ENCODE results near the gene ADGRD1.

The ADGRD1 gene

DNA sequence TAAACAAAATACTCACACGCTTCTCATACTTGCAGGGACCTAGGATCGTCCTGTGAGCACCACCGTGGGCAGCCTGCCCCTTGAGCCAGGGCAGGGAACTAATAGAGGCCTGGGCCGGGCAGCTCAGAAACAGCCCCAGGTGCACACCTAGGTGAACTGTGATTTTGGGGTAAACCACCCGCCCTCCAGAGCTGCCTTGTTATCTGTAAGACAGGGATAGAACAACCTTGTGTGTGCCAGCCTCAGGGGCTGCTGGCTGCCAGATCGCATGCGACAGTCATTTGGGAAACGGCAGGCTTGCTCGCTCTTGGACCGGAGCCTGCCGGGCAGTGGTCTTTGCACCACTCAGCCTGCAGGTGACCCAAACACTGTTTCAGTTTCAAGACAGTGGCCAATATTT is 86.8 kb downstream of the ADGRD1 start:
- no peak overlapping the region for H3K4me3 Mint-ChIP-seq
- no peak for TF ChIP-seq CTCF (IDR thresholded peaks at IDR 0.05)
- DNase-seq = no peak
- peaks cover 20% of the 10 kb centered on the region for H3K27me3 Mint-ChIP-seq (ENCODE audit: low read depth, poor library complexity)
- no peaks in the 10 kb centered on the region for H3K36me3 Mint-ChIP-seq (ENCODE audit: low read depth)
- H3K9me3 Mint-ChIP-seq = no peaks in the 10 kb centered on the region
- H3K27ac Mint-ChIP-seq = no peak overlapping the region
- H3K4me1 Mint-ChIP-seq = peaks cover 71% of the 10 kb centered on the region

- Mint-ChIP-seq H3K9me3 (no peaks in the 10 kb centered on the region), H3K36me3 (ENCODE audit: low read depth) (no peaks in the 10 kb centered on the region), H3K27me3 (ENCODE audit: low read depth, poor library complexity) (peaks cover 18% of the 10 kb centered on the region), H3K4me1 (peaks cover 62% of the 10 kb centered on the region), H3K4me3 (no peak overlapping the region), H3K27ac (no peak overlapping the region)
- DNase-seq = no peak
- TF ChIP-seq CTCF (IDR thresholded peaks at IDR 0.05) = no peak
Measured at GRCh38 chr12:131041216-131041967, 87.7 kb downstream of the ADGRD1 start.

GRCh38 chr12:131041968-131042833 is 88.5 kb downstream of the ADGRD1 start:
- no peak for TF ChIP-seq CTCF (IDR thresholded peaks at IDR 0.05)
- peaks cover 58% of the 10 kb centered on the region for H3K4me1 Mint-ChIP-seq
- no peaks in the 10 kb centered on the region for H3K36me3 Mint-ChIP-seq (ENCODE audit: low read depth)
- no peak overlapping the region for H3K4me3 Mint-ChIP-seq
- no peak for DNase-seq
- H3K27ac Mint-ChIP-seq = peak overlapping the region; percentile 64
- peaks cover 16% of the 10 kb centered on the region for H3K27me3 Mint-ChIP-seq (ENCODE audit: low read depth, poor library complexity)
- H3K9me3 Mint-ChIP-seq = no peaks in the 10 kb centered on the region

- no peak overlapping the region for H3K27ac Mint-ChIP-seq
- H3K9me3 Mint-ChIP-seq = no peaks in the 10 kb centered on the region
- TF ChIP-seq CTCF (IDR thresholded peaks at IDR 0.05) = no peak
Measured at GRCh38 chr12:131042834-131043245, 89.1 kb downstream of the ADGRD1 start.

DNA sequence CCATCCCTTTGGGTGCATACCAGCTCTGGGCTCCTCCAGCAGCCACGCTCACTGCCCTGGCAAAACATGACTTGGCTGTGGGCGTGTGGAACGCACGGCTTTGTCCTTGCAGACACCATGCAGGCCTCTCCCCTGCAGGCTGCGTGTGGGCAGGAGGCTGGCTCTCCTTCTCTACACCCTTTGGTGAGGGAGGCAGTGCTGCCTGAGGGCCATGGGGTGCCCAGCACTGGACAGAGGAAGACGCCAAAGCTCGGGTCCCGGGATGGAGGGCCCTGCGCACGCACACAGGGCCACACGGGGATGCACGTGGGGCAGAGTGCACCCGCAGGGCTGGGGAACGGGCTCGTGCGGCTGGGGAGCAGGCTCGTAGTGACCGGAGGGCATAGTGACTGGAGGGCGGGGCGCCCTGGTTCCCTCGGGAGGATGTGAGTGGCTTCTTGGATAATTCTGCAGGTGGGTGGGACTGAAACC is 89.7 kb downstream of the ADGRD1 start:
- no peak for DNase-seq
- Mint-ChIP-seq H3K4me3 (no peak overlapping the region), H3K27me3 (ENCODE audit: low read depth, poor library complexity) (peaks cover 23% of the 10 kb centered on the region), H3K9me3 (no peaks in the 10 kb centered on the region), H3K36me3 (ENCODE audit: low read depth) (no peaks in the 10 kb centered on the region), H3K4me1 (peaks cover 61% of the 10 kb centered on the region), H3K27ac (no peak overlapping the region)
- TF ChIP-seq CTCF (IDR thresholded peaks at IDR 0.05) = no peak

More at GRCh38 chr12:131042834-131043245, 89.1 kb downstream of the ADGRD1 start:
- Mint-ChIP-seq H3K4me1 (peaks cover 61% of the 10 kb centered on the region), H3K4me3 (no peak overlapping the region), H3K27me3 (ENCODE audit: low read depth, poor library complexity) (peaks cover 23% of the 10 kb centered on the region), H3K36me3 (ENCODE audit: low read depth) (no peaks in the 10 kb centered on the region)
- no peak for DNase-seq

Measured in nephron progenitor cell (in vitro differentiated cells).